HepG2 (cell line): ENCODE measurements around the gene SCGB1C1. TPM values are rescaled to one million over a fixed set of nuclear protein-coding genes. Genes with fewer than 3 reads are reported as not detected.

Source experiments
- ARNT2 ChIP-seq: sonication (generic); formaldehyde crosslinking; IDR thresholded peaks from 2 replicates; pipeline ENCODE4 v1.8.0; 2022; ENCODE audit warnings: mild to moderate bottlenecking, low read depth, missing genetic modification reagents, moderate library complexity
- DPF2 ChIP-seq: sonication (generic); formaldehyde crosslinking; IDR thresholded peaks from 2 replicates; pipeline ENCODE4 v1.4.0; 2020; ENCODE audit warnings: mild to moderate bottlenecking, low read depth, missing genetic modification reagents, borderline replicate concordance
- EEA1 ChIP-seq: sonication (generic); formaldehyde crosslinking; IDR thresholded peaks from 2 replicates; pipeline ENCODE4 v1.5.1; 2020; ENCODE audit warnings: mild to moderate bottlenecking, missing genetic modification reagents, borderline replicate concordance
- HBP1 ChIP-seq: IDR thresholded peaks from 2 replicates; pipeline ENCODE4 v1.6.1; 2016; ENCODE audit warnings: low read depth, control low read depth
- KDM3A ChIP-seq: IDR thresholded peaks from 2 replicates; pipeline ENCODE4 v1.6.1; 2018; ENCODE audit warnings: low read depth, missing compliant biosample characterization
- MNT ChIP-seq: fragments of 450-650 bp; IDR thresholded peaks from 2 replicates; pipeline ENCODE4 v1.6.1; 2016
- RARG ChIP-seq: sonication (generic); formaldehyde crosslinking; IDR thresholded peaks from 2 replicates; pipeline ENCODE4 v1.4.0; 2020; ENCODE audit warnings: low read depth, mild to moderate bottlenecking, missing genetic modification reagents
- RFX3 ChIP-seq: IDR thresholded peaks from 2 replicates; pipeline ENCODE4 v1.6.1; 2016; ENCODE audit warnings: missing biosample characterization, missing genetic modification reagents
- SALL2 ChIP-seq: sonication (generic); formaldehyde crosslinking; IDR thresholded peaks from 2 replicates; pipeline ENCODE4 v1.8.1; 2023; ENCODE audit warnings: mild to moderate bottlenecking, missing genetic modification reagents, inconsistent platforms
- TARDBP ChIP-seq: sonication (generic); formaldehyde crosslinking; IDR thresholded peaks from 2 replicates; pipeline ENCODE4 v1.8.0; 2022; ENCODE audit warnings: mild to moderate bottlenecking, missing genetic modification reagents
- TBX2 ChIP-seq: sonication (generic); formaldehyde crosslinking; IDR thresholded peaks from 2 replicates; pipeline ENCODE4 v1.5.0; 2020; ENCODE audit warnings: missing genetic modification reagents, mild to moderate bottlenecking, borderline replicate concordance
- U2AF2 ChIP-seq: fragments of 200-400 bp; formaldehyde crosslinking; IDR thresholded peaks from 2 replicates; pipeline ENCODE4 v1.6.1; 2017; ENCODE audit warnings: low read depth, mild to moderate bottlenecking, low read length
- YY1 ChIP-seq: IDR thresholded peaks from 2 replicates; pipeline ENCODE4 v1.6.1; 2011; ENCODE audit warnings: low read length, low read depth, moderate library complexity, mild to moderate bottlenecking; ENCODE audit not compliant: insufficient read depth, insufficient replicate concordance
- ZBTB7A ChIP-seq: sonication (generic); formaldehyde crosslinking; IDR thresholded peaks from 2 replicates; pipeline ENCODE4 v1.8.0; 2022; ENCODE audit warnings: mild to moderate bottlenecking, missing genetic modification reagents
- ZFP41 ChIP-seq: sonication (generic); formaldehyde crosslinking; IDR thresholded peaks from 2 replicates; pipeline ENCODE4 v1.4.0; 2020; ENCODE audit warnings: mild to moderate bottlenecking, missing genetic modification reagents, borderline replicate concordance
- ZNF235 ChIP-seq: sonication (generic); formaldehyde crosslinking; IDR thresholded peaks from 2 replicates; pipeline ENCODE4 v1.8.1; 2023; ENCODE audit warnings: mild to moderate bottlenecking, missing genetic modification reagents, borderline replicate concordance
- ZNF263 ChIP-seq: sonication (generic); formaldehyde crosslinking; IDR thresholded peaks from 2 replicates; pipeline ENCODE4 v1.4.0; 2020; ENCODE audit warnings: missing genetic modification reagents
- ZNF275 ChIP-seq: sonication (generic); formaldehyde crosslinking; IDR thresholded peaks from 2 replicates; pipeline ENCODE4 v1.8.0; 2022; ENCODE audit warnings: missing genetic modification reagents, mild to moderate bottlenecking, inconsistent platforms, borderline replicate concordance
- ZNF337 ChIP-seq: sonication (generic); formaldehyde crosslinking; IDR thresholded peaks from 2 replicates; pipeline ENCODE4 v1.5.1; 2020; ENCODE audit warnings: missing genetic modification reagents, low read depth, mild to moderate bottlenecking, borderline replicate concordance
- ZNF432 ChIP-seq: sonication (generic); formaldehyde crosslinking; IDR thresholded peaks from 2 replicates; pipeline ENCODE4 v1.5.0; 2020; ENCODE audit warnings: missing genetic modification reagents, mild to moderate bottlenecking, borderline replicate concordance
- ZNF766 ChIP-seq: sonication (generic); formaldehyde crosslinking; IDR thresholded peaks from 2 replicates; pipeline ENCODE4 v1.5.0; 2020; ENCODE audit warnings: missing genetic modification reagents, borderline replicate concordance
- ZNF770 ChIP-seq: sonication (generic); formaldehyde crosslinking; IDR thresholded peaks from 2 replicates; pipeline ENCODE4 v1.5.0; 2020; ENCODE audit warnings: mild to moderate bottlenecking, missing genetic modification reagents
- ZSCAN25 ChIP-seq: sonication (generic); formaldehyde crosslinking; IDR thresholded peaks from 2 replicates; pipeline ENCODE4 v1.8.0; 2022; ENCODE audit warnings: mild to moderate bottlenecking, missing genetic modification reagents
- polyA plus RNA-seq, 8 experiments: library from polyadenylated mRNA; depleted of rRNA in 3 of 8; stranded (reverse) in 7 of 8; unstranded in 1 of 8; fragments of >200 nt; fragmentation: Illumina TruSeq in 4 of 8; extraction: Trizol in 4 of 8; gene quantifications; 2 replicates each; pipeline versions ENCODE4 v1.2.1 to v1.2.3, GENCODE V29; 2011 to 2016; ENCODE audit warnings: low read depth in 4 of 8, missing spikeins in 1 of 8, mixed read lengths in 1 of 8; ENCODE audit not compliant: insufficient read depth in 1 of 8
- total RNA-seq, 5 experiments: library from RNA; depleted of rRNA; stranded (reverse); fragments of >200 nt; fragmentation: Illumina TruSeq; extraction: Trizol; gene quantifications; 2 replicates each; pipeline ENCODE4 v1.2.3, GENCODE V29; 2016; ENCODE audit warnings: low read depth in 1 of 5

Gene SCGB1C1
- total and polyA plus RNA-seq, 2 of the 13 experiments (the other 11 are each of a cell fraction or from before 2014, with no cell fraction given) = not detected

- peak; percentile 54; the same call in 1 of the 2 replicates for TF ChIP-seq TARDBP
- TF ChIP-seq SALL2 (CRISPR knock-in tag) = peak; percentile 41; the same call in 1 of the 2 replicates
- peak; percentile 89 for TF ChIP-seq ARNT2
- 0 out of 2 replicates have a peak, but pooled peaks have one; percentile 73 for TF ChIP-seq ZNF337 (CRISPR knock-in tag)
- TF ChIP-seq RFX3 (CRISPR knock-in tag) = no peak
- TF ChIP-seq ZNF275 (CRISPR knock-in tag) = peak; percentile 61; the same call in 1 of the 2 replicates
- TF ChIP-seq KDM3A (CRISPR knock-in tag) = peak; percentile 73
- TF ChIP-seq TBX2 (CRISPR knock-in tag) = peak; percentile 90
- peak; percentile 33; the same call in 1 of the 2 replicates for TF ChIP-seq ZNF766 (CRISPR knock-in tag)
- no peak for TF ChIP-seq ZNF432 (CRISPR knock-in tag)
- peak; percentile 24; the same call in 1 of the 2 replicates for TF ChIP-seq ZNF770 (CRISPR knock-in tag)
- TF ChIP-seq RARG (CRISPR knock-in tag) = 0 out of 2 replicates have a peak, but pooled peaks have one; percentile 81
- TF ChIP-seq YY1 = peak; percentile 90
- TF ChIP-seq DPF2 (CRISPR knock-in tag) = no peak
- TF ChIP-seq ZSCAN25 (CRISPR knock-in tag) = peak; percentile 47; the same call in 1 of the 2 replicates
- peak; percentile 66; the same call in 1 of the 2 replicates for TF ChIP-seq HBP1
- no peak for TF ChIP-seq U2AF2
- 0 out of 2 replicates have a peak, but pooled peaks have one; percentile 12 for TF ChIP-seq ZNF263 (CRISPR knock-in tag)
- no peak; the same call in 1 of the 2 replicates for TF ChIP-seq ZNF235 (CRISPR knock-in tag)
- peak; percentile 44 for TF ChIP-seq MNT
- peak; percentile 77; the same call in 1 of the 2 replicates for TF ChIP-seq ZBTB7A
- no peak for TF ChIP-seq ZFP41 (CRISPR knock-in tag)
- peak; percentile 90; the same call in 1 of the 2 replicates for TF ChIP-seq EEA1 (CRISPR knock-in tag)
Observed at GRCh38 chr11:207208-207862, 14.5 kb downstream of the SCGB1C1 start, which contains the start of the genes BET1L and RIC8A (continued).
